ENCODE results near the gene ARHGAP20. TPM values are rescaled to one million over a fixed set of nuclear protein-coding genes. Genes with fewer than 3 reads are reported as not detected.

Gene ARHGAP20
- total RNA-seq, 1 experiment from 2014 or later: 0.04 TPM

GRCh38 chr11:110750100-110750499 lies 37.9 kb upstream of the ARHGAP20 start:
- no peak overlapping the region for H2AFZ ChIP-seq (ENCODE audit: low read length)
- H3K4me3 Mint-ChIP-seq: no peak overlapping the region

More at GRCh38 chr11:110750100-110750499, 37.9 kb upstream of the ARHGAP20 start:
- Histone ChIP-seq H2BK12ac (ENCODE audit: insufficient read length, low read depth, low read length) (no peak overlapping the region), H4K5ac (ENCODE audit: insufficient read length, low read depth, low read length) (no peak overlapping the region), H4K20me1 (ENCODE audit: control insufficient read depth, insufficient read depth, insufficient read length) (no peaks in the 10 kb centered on the region), H2BK20ac (ENCODE audit: low read depth, low read length, poor library complexity, severe bottlenecking) (no peak overlapping the region), H3K23ac (ENCODE audit: insufficient read length, low read depth, low read length) (no peak overlapping the region), H3T11ph (ENCODE audit: low read length) (no peak overlapping the region), H3K79me2 (ENCODE audit: insufficient read depth, low read length) (no peaks in the 10 kb centered on the region), H2BK5ac (ENCODE audit: insufficient read length, low read length) (no peak overlapping the region), H2BK120ac (ENCODE audit: low read depth, low read length, poor library complexity, severe bottlenecking) (no peak overlapping the region), H3K27ac (ENCODE audit: insufficient read length, low read depth, low read length) (no peak overlapping the region), H3K23me2 (ENCODE audit: insufficient read length, low read depth, low read length, poor library complexity, severe bottlenecking) (no peaks in the 10 kb centered on the region), H3K4me1 (ENCODE audit: insufficient read depth, low read length) (no peaks in the 10 kb centered on the region), H3K27me3 (ENCODE audit: insufficient read depth, low read length) (no peaks in the 10 kb centered on the region), H3K56ac (ENCODE audit: insufficient read length, low read depth, low read length) (no peak overlapping the region), H2BK15ac (ENCODE audit: low read depth, low read length) (no peak overlapping the region), H3K4ac (ENCODE audit: low read depth, low read length) (no peak overlapping the region), H4K91ac (ENCODE audit: insufficient read length, low read depth, low read length) (no peak overlapping the region), H3K79me1 (ENCODE audit: insufficient read depth, low read depth, low read length, poor library complexity, severe bottlenecking) (no peaks in the 10 kb centered on the region), H3K18ac (ENCODE audit: insufficient read length, low read depth, low read length) (no peak overlapping the region), H3K14ac (ENCODE audit: insufficient read depth, low read length) (no peak overlapping the region), H3K4me2 (ENCODE audit: insufficient read depth, insufficient read length, low read length) (no peak overlapping the region), H4K8ac (replicated peaks; ENCODE audit: insufficient read length, low read depth, low read length) (no peak overlapping the region), H2AK5ac (ENCODE audit: insufficient read length, low read length) (no peak overlapping the region), H3K9me3 (ENCODE audit: control insufficient read depth, low read depth, low read length) (no peaks in the 10 kb centered on the region), H3K9ac (ENCODE audit: extremely low read depth, insufficient read length, low read length) (no peak overlapping the region)
- no peak for TF ChIP-seq CTCF (conservative IDR thresholded peaks at IDR 0.05)
- Mint-ChIP-seq H3K27me3 (ENCODE audit: low read depth) (no peaks in the 10 kb centered on the region; the same call in 1 of the 2 replicates), H3K4me1 (no peaks in the 10 kb centered on the region), H3K9me3 (peaks cover 6 to 8% of the 10 kb centered on the region in 2 experiments; a peak in 3 of 5 replicates), H3K27ac (no peak overlapping the region), H3K36me3 (ENCODE audit: insufficient read depth in 1 of 3, low read depth in 3 of 3) (no peaks in the 10 kb centered on the region)
- no peak for DNase-seq

Data from H9 (cell line).